ENCODE data around the gene RYR3.

The RYR3 gene

GRCh38 chr15:33278816-33279612 is 31.8 kb upstream of the RYR3 start:
- H3K36me3 ChIP-seq (ENCODE audit: low read length), result no peaks in the 10 kb centered on the region
- no peaks in the 10 kb centered on the region for H3K27me3 ChIP-seq (ENCODE audit: low read length)
- H3K9ac ChIP-seq (ENCODE audit: low read length), result no peak overlapping the region
- H3K9me3 ChIP-seq (ENCODE audit: insufficient read depth, low read length), result no peaks in the 10 kb centered on the region
- H3K27ac ChIP-seq (ENCODE audit: low read depth, low read length), result no peak overlapping the region
- H4K20me1 ChIP-seq (ENCODE audit: low read depth, low read length), result no peaks in the 10 kb centered on the region
- TF ChIP-seq EZH2phosphoT487 (conservative IDR thresholded peaks at IDR 0.05; ENCODE audit: low read length), result no peak
- TF ChIP-seq CTCF (IDR thresholded peaks at IDR 0.05; ENCODE audit: insufficient read depth, low read length, poor library complexity, severe bottlenecking), result no peak
- H3K4me2 ChIP-seq (ENCODE audit: low read depth, low read length, poor library complexity, severe bottlenecking), result no peak overlapping the region
- H3F3A ChIP-seq (ENCODE audit: insufficient read depth), result no peaks in the 10 kb centered on the region
- H3K4me3 ChIP-seq (ENCODE audit: insufficient read depth, low read length, poor library complexity, severe bottlenecking), result no peak overlapping the region
- no peak overlapping the region for H2AFZ ChIP-seq (ENCODE audit: low read depth, low read length, severe bottlenecking)
- no peaks in the 10 kb centered on the region for H3K79me2 ChIP-seq (ENCODE audit: insufficient read depth, low read length)
- H3K9me2 ChIP-seq (replicated peaks; ENCODE audit: insufficient read depth, low read length), result no peaks in the 10 kb centered on the region

GRCh38 chr15:33279613-33280205 is 31.1 kb upstream of the RYR3 start:
- H2AFZ ChIP-seq (ENCODE audit: low read depth, low read length, severe bottlenecking), result no peak overlapping the region
- no peaks in the 10 kb centered on the region for H3K36me3 ChIP-seq (ENCODE audit: low read length)
- H3K79me2 ChIP-seq (ENCODE audit: insufficient read depth, low read length), result no peaks in the 10 kb centered on the region
- H3K9me2 ChIP-seq (replicated peaks; ENCODE audit: insufficient read depth, low read length), result no peaks in the 10 kb centered on the region
- no peak overlapping the region for H3K9ac ChIP-seq (ENCODE audit: low read length)
- no peak overlapping the region for H3K27ac ChIP-seq (ENCODE audit: low read depth, low read length)
- H3K4me2 ChIP-seq (ENCODE audit: low read depth, low read length, poor library complexity, severe bottlenecking), result no peak overlapping the region
- H3K27me3 ChIP-seq (ENCODE audit: low read length), result no peaks in the 10 kb centered on the region
- no peaks in the 10 kb centered on the region for H4K20me1 ChIP-seq (ENCODE audit: low read depth, low read length)
- no peak for TF ChIP-seq EZH2phosphoT487 (conservative IDR thresholded peaks at IDR 0.05; ENCODE audit: low read length)
- H3K4me3 ChIP-seq (ENCODE audit: insufficient read depth, low read length, poor library complexity, severe bottlenecking), result no peak overlapping the region
- H3F3A ChIP-seq (ENCODE audit: insufficient read depth), result no peaks in the 10 kb centered on the region
- H3K9me3 ChIP-seq (ENCODE audit: insufficient read depth, low read length), result no peaks in the 10 kb centered on the region

GRCh38 chr15:33282226-33283020 is 28.3 kb upstream of the RYR3 start:
- no peaks in the 10 kb centered on the region for H3K27me3 ChIP-seq (ENCODE audit: low read length)
- H3K9me2 ChIP-seq (replicated peaks; ENCODE audit: insufficient read depth, low read length), result no peaks in the 10 kb centered on the region
- H2AFZ ChIP-seq (ENCODE audit: low read depth, low read length, severe bottlenecking), result no peak overlapping the region
- no peaks in the 10 kb centered on the region for H3K9me3 ChIP-seq (ENCODE audit: insufficient read depth, low read length)
- H3K79me2 ChIP-seq (ENCODE audit: insufficient read depth, low read length), result no peaks in the 10 kb centered on the region
- H3K27ac ChIP-seq (ENCODE audit: low read depth, low read length), result no peak overlapping the region
- no peak overlapping the region for H3K9ac ChIP-seq (ENCODE audit: low read length)
- H4K20me1 ChIP-seq (ENCODE audit: low read depth, low read length), result no peaks in the 10 kb centered on the region
- no peaks in the 10 kb centered on the region for H3K36me3 ChIP-seq (ENCODE audit: low read length)
- no peaks in the 10 kb centered on the region for H3F3A ChIP-seq (ENCODE audit: insufficient read depth)
- H3K4me2 ChIP-seq (ENCODE audit: low read depth, low read length, poor library complexity, severe bottlenecking), result no peak overlapping the region
- no peak for TF ChIP-seq CTCF (IDR thresholded peaks at IDR 0.05; ENCODE audit: insufficient read depth, low read length, poor library complexity, severe bottlenecking)
- TF ChIP-seq EZH2phosphoT487 (conservative IDR thresholded peaks at IDR 0.05; ENCODE audit: low read length), result no peak
- no peak overlapping the region for H3K4me3 ChIP-seq (ENCODE audit: insufficient read depth, low read length, poor library complexity, severe bottlenecking)

All from SU-DHL-6 (cell line).